ENCODE results near the gene RAB11FIP3.
"Not testable (repeated sequence)": the region's sequence is repeated elsewhere in the genome, so short reads cannot be mapped to it uniquely, and the experiment has no call there.

Gene RAB11FIP3

DNA sequence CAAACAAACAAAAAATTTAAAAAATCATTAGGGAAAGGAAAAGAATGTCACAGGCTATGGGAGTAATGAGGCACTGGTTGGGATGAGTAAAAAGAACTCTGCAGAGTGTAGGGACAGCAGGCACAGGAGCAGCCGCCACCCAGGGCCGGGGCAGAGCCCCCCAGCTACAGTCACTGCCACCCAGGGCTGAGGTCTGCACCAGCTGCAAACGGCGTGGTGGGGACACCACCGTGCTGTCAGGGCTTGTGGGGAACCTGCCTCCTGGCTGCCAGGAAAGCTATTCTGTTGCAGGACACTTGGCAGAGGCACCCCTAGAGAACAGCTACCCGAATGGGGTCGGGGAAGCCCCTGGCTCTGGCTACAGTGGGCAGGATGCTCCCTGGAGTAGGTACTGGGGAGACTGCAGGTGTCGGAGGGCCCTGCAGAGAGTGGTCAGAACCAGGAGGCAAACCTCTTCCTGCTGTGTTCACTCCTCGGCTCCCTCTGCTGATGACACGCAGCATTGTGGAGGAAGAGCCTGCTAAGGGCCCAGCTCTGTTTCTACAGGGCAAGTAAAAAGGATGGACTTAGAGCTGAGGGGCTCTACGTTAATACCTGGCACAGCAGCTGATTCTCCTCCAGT lies 69.8 kb downstream of the RAB11FIP3 start:
- DNase-seq (ENCODE audit: low read depth), result no peak

DNA sequence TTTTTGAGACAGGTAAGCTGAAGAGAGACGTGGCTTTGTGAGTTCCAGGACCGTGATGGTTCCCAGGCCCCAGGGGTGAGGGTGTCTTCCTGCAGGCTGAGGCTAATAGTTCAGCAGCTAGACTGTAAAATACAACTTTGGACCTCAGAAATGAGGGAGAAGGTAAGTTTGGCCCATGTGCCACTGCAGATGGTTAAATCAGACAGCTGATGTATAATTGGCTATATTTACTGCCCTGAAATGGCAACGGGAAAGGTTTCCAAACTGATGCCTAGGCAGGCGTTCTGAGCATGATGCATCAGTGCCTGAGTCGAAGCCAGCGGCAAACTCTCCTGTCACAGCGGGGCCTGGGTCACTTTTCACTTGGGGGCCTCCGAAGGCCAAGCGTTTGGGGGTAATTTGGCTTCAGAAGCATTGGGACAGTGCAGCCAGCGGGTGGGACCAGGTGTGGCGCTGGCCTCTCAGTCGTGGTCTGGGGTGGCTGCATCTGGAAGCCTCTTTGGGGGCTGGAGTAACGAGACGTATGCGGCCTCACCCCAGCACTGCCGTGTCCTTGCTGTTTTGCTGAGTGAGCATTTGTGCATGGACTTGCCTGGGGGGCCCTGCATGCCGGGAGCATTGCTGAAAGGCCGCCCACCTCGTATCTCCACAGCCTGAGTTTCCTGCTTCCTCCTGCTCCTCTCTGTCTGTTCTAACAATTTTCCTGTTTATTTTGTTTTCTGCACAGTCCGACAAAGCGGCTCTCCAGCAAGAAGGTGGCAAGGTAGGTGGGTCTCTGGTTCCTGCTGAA lies 70.8 kb downstream of the RAB11FIP3 start:
- DNase-seq (ENCODE audit: low read depth), result no peak

DNA sequence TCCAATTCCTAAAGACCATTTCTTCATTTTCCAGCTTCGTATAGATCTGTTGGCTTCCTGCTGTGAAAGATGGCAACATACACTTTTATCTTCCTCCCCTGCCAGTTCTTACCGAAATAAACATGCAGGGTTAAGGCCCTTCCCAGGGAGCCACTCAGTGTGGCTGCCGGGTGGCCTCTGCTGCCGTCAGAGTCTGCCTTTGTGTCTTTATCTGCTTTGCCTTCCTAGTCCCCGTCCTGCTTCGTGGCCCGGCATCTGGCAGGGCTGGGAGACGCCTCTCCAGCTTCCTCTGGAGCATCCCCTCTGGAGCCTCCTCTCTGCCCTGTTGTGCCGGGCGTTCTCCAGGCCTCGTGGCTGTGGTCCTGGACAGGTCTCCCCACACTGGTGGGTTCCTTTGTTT lies 71.8 kb downstream of the RAB11FIP3 start:
- DNase-seq (ENCODE audit: low read depth), result no peak

DNA sequence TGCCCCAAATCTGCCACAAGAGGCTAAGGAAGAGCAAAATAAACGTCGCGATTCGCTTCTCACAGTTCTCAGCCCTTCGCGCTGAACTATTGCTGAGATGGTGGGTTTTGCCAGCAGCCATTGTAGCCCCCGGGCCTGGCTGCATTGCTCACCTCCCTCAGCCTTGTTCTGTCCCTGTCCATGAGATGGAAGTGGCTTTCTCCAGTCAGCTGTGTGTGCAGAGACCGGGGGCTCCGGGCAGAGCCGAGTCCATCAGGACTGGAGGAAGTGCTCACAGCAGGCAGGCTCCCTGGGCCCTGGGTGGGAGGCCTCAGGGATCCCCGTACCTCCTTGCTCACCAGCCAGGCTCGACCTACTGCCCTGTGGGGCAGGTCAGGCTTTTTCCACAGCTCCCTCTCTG lies 74.5 kb downstream of the RAB11FIP3 start:
- no peak for DNase-seq (ENCODE audit: low read depth)

DNA sequence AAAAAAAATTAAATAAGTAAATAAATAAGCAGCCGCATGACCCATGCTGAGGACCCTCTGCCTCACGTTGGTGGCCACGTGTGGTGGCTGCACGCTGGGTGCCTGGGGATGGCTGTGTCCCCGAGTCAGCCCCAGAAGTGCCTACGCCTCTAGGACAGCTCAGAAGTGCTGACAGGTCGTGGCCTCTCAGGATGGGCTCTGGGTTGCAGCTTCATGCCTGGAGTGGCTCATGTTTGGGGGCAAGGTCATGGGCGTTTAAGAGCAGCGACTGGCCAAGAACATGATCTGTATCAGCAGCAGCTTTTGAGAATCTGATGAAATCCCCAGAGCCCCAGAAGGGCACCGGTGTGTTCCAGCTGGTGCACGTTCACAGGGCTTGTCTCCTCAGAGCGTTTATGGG lies 75.3 kb downstream of the RAB11FIP3 start:
- no peak for DNase-seq (ENCODE audit: low read depth)

DNA sequence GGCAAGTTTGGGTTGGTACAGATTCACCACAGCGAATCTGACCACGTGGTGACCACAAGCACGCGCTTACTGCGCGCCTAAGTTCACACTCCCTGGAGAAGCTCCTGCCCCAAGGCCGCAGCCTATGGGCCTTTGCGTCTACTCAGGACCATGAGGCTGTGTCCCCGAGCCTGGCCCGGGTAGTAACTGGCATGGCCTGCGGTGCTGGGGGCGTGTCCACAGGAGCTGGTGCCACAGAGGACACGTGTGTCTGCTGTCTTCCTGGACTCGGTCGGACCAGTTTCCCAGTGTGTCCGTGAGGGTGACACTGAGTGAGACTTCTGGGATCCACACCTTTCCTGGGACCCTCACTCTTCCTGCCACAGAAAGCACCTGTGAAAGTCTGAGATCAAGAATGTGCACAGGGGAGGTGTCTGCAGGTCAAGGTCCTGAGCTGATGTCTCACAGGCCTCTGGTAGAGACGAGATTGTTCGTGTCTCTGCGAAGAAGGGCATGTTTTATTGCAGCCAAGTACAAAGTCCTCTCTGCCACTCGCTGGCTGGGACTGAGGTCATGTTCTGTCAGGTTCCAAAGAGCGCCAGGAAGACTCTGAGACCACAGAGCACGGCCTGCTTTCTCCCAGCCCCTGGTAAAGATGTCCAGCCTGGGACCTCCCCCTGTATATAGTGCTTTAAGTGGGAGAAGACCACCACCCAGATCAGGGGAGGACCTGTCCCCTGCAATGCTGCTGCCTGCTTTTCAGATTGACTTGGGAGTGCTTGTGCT lies 76.9 kb downstream of the RAB11FIP3 start:
- DNase-seq (ENCODE audit: low read depth), result no peak

DNA sequence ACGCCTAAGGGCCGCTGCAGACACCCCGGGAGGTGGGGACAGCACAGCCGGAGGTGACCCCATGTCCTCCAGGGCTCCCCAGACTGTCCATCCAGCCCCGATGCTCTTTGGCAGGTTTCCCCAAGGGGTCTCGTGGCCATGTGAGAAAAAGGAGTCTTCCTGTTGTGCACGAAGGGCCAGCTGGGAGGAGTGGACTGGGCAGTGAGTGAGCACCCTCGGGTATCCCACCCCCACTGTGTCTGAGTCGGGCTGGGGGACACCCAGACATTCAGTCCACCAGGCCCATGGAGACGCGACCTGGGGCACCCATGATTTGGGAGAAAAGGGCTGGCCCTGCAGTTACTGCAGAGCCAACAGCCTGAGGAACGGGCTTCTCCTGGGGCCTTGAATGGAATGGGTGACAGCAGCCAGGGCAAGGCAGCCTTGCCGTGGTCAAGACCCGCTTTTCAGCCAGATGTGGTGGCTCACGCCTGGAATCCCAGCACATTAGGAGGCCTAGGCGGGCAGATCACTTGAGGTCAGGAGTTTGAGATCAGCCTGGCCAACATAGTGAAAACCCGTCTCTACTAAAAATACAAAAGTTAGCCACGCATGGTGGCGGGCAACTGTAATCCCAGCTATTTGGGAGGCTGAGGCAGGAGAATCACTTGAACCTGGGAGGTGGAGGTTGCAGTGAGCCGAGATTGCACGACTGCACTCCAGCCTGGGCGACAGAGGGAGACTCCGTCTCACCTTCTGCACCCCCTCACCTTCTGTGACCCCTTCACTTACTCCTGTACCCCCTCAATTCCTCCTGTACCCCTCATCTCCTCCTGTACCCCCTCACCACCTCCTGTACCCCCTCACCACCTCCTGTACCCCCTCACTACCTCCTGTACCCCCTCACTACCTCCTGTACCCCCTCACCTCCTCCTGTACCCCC lies 78.0 kb downstream of the RAB11FIP3 start:
- no peak for DNase-seq (ENCODE audit: low read depth)

DNA sequence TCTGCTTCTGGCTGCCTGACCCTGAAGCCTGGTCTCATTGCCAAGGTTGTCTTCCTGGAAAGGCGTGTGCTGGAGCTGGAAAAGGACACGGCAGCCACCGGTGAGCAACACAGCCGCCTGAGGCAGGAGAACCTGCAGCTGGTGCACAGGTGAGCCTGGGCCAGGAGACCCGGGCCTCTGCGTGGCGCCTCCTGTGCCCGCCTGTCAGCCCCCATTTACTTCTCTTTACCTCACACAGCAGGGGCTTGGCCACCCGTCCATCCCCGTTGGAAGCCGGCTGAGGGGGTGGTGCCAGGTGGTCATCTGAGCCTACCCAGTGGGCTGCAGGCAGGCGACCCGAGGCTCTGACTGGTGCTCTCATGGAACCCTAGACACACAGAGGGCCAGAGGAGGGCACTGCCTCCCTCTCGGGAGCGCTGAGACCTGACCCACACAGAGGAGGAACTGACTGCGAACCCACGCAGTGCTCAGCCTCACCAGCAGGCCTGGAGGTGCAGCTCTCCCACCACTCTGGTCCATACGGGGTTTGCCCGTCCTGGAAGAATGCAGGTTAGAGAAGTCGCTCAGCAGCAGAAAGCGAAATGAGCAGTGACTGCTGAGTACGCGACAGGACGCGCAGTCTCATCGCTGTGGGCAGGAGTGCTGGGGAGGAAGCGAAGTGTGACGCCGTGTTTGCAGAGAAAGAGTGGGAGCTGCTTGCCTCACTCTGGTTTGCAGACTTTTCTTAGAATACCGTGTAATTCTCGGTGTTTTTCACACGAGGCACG lies 80.2 kb downstream of the RAB11FIP3 start:
- no peak for DNase-seq (ENCODE audit: low read depth)

DNA sequence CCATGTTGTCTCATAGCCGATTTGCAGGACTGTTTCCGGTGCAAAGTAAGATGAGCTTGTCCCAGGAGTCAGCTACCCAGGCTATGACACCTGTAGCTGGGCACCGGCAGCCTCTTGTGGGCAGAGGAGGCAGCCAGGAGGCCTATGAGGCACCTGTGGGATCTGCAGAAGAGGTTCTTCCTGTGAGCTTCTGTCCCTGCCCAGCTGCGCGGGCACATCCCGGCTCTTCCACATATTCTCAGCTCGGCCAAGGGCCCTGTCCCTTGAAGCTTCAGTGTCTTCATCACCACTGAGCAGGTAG lies 80.7 kb downstream of the RAB11FIP3 start:
- no peak for DNase-seq (ENCODE audit: low read depth)

DNA sequence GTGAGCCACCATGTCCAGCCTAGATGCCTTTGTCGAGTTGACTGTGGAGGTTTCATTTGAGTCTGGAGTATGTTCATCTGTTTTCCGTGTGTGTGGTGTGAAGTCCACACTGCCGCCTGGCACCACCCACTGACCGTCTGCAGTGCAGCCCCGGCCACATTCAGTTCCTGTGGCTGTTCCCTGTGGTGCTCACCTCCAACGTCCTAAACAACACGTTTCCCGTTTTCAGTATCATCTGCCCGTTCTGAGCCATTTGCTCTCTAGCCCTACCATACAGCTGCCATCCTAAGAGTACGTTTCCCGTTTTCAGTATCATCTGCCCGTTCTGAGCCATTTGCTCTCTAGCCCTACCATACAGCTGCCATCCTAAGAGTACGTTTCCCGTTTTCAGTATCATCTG lies 82.1 kb downstream of the RAB11FIP3 start:
- not testable (repeated sequence) for DNase-seq (ENCODE audit: low read depth)

DNA sequence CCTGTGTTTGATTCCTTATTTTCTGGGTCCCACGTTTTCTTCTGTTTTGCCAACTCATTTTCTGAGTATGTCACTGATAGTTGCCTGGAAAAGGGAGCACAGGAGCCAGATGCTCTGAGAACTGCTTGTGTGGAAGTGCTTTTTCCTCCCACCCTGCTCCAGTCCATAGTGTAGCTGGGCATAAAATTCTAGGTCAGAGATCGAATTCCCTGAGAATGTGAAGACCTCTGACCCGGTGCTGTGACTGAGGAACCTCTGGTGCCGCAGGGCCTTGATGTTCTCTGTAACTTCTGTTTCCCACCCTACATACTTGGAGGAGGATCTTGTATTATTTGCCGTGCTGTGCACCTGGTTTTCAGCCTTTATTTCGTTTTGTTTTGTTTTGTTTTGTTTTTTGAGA lies 82.5 kb downstream of the RAB11FIP3 start:
- DNase-seq (ENCODE audit: low read depth), result no peak

DNA sequence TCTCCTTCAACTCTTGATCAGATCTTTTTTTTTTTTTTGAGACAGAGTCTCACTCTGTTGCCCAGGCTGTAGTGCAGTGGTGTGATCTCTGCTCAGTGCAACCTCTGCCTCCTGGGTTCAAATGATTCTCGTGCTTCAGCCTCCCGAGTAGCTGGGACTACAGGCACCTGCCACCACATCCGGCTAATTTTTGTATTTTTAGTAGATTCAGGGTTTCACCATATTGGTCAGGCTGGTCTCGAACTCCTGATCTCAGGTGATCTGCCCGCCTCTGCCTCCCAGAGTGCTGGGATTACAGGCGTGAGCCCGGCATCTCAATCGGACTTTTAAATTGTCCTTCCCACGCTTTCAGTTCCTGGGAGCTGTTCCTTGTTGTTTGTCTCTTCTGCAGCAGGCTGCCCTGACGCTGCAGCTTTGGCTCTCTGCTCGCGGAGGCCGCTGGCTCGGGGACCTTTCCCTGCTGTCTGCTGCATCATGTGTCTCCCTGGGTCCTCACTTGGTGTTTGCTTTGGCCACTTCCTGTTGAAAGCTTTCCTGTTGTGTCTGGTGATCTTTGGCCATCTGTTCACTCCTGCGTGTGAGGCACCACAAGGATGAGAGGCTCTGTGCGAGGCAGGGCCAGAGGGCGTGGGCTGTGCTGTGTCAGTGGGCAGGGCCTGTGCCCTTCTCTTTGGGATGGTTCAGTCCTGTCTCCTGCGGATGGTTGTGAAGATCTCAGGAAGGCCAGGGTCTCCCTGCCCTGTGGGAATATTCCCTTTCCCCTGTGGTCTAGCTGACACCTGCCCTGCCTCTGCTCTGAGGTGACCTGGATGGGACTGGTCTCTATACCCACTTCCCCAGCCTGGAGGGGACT lies 83.7 kb downstream of the RAB11FIP3 start:
- no peak for DNase-seq (ENCODE audit: low read depth)

DNA sequence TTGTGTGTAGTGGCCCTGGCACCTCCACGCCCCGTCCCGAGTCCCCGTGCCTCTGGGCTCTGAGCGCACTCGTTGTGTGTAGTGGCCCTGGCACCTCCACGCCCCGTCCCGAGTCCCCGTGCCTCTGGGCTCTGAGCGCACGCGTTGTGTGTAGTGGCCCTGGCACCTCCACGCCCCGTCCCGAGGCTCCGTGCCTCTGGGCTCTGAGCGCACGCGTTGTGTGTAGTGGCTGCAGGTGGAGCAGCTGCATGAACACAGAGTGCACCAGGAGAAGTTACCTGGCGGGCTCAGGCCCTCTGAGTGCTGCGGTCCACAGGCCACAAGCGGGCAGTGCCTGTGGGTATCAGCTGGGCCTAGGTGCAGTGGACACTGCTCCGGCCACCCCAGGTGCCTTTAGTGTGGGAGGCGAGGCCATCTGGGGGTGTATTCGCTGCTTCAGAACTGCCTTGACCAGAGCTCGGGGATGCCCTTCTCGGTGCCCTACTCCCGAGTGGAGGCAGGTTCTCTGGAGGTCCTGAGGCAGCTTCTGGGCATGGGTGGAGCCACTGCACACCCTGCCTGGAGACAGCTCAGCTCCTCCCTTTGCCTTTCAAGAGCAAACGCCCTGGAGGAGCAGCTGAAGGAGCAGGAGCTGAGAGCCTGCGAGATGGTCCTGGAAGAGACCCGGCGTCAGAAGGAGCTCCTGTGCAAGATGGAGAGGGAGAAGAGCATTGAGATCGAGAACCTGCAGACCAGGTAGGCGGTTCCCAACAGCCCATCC lies 84.8 kb downstream of the RAB11FIP3 start:
- DNase-seq (ENCODE audit: low read depth), result no peak

DNA sequence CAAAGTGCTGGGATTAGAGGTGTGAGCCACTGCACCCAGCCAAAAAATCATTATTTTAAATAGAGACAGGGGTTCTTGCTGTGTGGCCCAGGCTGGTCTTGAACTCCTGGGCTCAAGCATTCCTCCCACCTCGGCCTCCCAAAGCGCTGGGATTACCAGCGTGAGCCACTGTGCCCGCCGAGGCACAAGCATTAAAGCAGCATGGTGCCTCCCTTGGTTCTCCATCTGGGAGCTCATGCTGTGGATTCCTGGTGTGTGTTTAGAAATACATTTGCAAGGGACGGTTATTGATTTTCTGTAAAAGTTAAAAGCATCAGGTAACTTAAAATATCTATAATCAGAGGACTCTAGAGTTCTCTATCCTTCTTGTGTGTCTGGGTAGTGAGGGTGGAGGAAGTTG lies 87.4 kb downstream of the RAB11FIP3 start:
- no peak for DNase-seq (ENCODE audit: low read depth)

DNA sequence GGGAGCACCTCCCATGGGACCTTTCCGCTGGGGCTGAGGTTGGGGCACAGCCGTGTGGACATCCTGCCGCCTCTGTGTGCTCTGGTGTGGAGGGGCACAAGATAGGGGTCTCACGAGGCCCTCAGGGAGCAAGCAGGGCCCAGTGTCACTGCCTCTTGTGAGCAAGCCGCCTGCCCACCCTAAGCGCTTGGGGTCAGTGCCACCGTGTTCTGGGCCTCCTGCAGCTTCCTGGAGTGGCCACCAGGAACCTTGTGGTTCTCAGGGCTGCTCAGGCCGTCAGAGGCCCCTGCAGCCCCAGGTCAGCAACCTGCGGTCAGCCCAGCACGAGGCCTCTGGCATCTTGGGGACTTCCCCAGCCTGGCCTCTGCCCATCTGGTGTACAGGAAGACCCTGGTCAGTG lies 88.5 kb downstream of the RAB11FIP3 start:
- no peak for DNase-seq (ENCODE audit: low read depth)

DNA sequence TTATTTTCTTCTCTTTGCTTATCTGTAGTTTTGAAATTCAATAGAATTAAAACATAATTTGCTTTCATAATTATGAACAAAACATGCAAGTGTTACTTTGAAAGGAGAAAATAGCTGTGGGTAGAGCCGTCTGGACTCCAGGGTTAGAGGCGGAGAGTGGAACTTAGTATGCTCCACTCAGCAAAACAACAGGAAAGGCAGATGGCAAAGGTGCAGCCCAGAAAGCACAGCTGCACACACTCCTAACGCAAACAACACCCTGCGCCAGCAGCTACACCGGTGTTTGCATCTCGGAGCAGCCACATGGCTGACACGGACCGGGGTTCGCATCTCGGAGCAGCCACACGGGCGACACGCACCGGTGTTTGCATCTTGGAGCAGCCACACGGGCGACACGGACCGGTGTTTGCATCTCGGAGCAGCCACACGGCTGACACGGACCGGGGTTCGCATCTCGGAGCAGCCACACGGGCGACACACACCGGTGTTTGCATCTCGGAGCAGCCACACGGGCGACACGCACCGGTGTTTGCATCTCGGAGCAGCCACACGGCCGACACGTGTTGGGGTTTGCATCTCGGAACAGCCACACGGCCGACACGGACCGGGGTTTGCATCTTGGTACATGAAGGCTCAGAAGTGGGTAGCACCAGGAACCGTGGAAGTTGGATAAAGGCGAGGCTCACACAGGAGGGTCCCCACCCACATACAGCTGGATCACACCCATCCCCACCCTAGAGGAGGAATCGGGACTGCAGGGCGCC lies 89.9 kb downstream of the RAB11FIP3 start:
- no peak for DNase-seq (ENCODE audit: low read depth)

DNA sequence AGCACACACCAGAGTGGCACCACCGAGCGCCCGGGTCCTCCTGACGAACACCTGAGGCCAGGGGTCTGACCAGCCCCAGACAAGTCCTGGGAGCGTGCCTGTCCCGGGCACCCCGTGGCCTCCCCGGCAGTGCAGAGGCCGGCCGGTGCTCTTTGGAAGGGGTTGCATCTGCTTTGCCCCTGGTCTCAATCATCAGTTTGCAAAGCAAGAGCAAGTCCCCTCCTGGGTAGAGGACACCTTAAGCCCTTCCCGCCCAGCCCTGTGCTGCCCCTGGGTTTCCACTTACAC lies 90.4 kb downstream of the RAB11FIP3 start:
- DNase-seq (ENCODE audit: low read depth), result no peak

DNA sequence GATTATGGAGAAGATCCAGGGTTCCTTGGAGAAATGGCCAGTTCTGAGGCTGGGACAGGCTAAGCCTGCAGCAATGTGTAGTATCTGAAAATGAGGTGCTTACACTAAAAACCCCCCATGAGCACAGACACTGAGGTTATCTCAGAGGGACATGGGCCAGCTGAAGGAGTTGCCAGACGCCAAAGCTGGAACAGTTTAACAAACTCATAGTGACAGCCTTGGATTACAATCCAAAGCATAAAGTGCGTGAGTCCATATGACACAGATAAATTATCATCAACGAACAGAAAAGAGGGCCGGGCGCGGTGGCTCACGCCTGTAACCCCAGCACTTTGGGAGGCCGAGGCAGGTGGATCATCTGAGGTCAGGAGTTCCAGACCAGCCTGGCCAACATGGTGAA lies 90.9 kb downstream of the RAB11FIP3 start:
- DNase-seq (ENCODE audit: low read depth), result no peak

DNA sequence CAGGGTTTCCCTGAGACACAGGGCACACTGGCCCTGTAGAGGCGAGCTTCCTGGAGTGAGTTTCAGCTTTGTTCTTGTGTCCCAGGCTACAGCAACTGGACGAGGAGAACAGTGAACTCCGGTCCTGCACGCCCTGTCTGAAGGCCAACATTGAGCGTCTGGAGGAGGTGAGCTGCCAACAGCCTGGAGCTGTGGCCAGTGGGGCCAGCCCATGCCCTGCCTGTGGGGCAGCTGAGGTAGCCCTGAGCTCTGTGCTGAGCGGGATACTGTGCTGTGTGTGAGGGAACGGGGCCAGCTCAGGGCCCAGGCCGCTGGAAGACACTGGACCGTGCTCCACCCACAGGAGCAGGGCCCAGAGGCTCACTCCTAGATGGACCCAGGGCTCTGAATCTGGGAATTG lies 93.4 kb downstream of the RAB11FIP3 start:
- no peak for DNase-seq (ENCODE audit: low read depth)

Data from stimulated activated CD8-positive, alpha-beta memory T cell treated with anti-CD3 and anti-CD28 coated beads, Interleukin-15, amount 100 ng/mL, for 1 hour (primary cell).